HG03342 (cell line): ENCODE measurements around the gene USP21.

ENCODE experiments used
- ATAC-seq: cut with Tn5 transposase; IDR thresholded peaks from one replicate; pipeline ENCODE4 v1.9.1; 2021; ENCODE audit warnings: mild to moderate bottlenecking, moderate library complexity; ENCODE audit not compliant: unreplicated experiment

Gene USP21

GRCh38 chr1:161209790-161210409 is 50.6 kb downstream of the USP21 start:
- no peak for ATAC-seq

- ATAC-seq = no peak
These were observed 55.1 kb downstream of the USP21 start for GRCh38 chr1:161214369-161214768.

GRCh38 chr1:161215076-161215475 is 55.8 kb downstream of the USP21 start, which contains the start of gene FCER1G:
TSS of gene FCER1G (plus strand) at chr1:161215295. CDS start at chr1:161215322, 27 bp downstream.
- no peak for ATAC-seq
